Endodermal cell (in vitro differentiated cells): ENCODE results near the gene GALNT9. TPM values are rescaled to one million over a fixed set of nuclear protein-coding genes. Genes with fewer than 3 reads are reported as not detected.

Experiments
- DNase-seq: peaks from one replicate; pipeline ENCODE4 v3.0.0-alpha.2; 2017
- H3K27ac ChIP-seq: 2 replicates; pipeline ENCODE4 v1.5.1; 2013; ENCODE audit warnings: mild to moderate bottlenecking, low read depth, low read length, moderate library complexity
- H3K27me3 ChIP-seq: 2 replicates; pipeline ENCODE4 v1.6.1; 2013; ENCODE audit warnings: mild to moderate bottlenecking, low read length, moderate library complexity; ENCODE audit not compliant: insufficient read depth, control insufficient read depth, poor library complexity, severe bottlenecking
- H3K36me3 ChIP-seq: 2 replicates; pipeline ENCODE4 v1.7.0; 2013; ENCODE audit warnings: mild to moderate bottlenecking, low read length, moderate library complexity; ENCODE audit not compliant: control insufficient read depth, insufficient read depth
- H3K4me1 ChIP-seq: one replicate; pipeline ENCODE4 v1.7.0; 2013; ENCODE audit warnings: low read length; ENCODE audit not compliant: control insufficient read depth, insufficient read depth
- H3K4me3 ChIP-seq: 2 replicates; pipeline ENCODE4 v1.5.1; 2013; ENCODE audit warnings: mild to moderate bottlenecking, low read length, moderate library complexity
- H3K9ac ChIP-seq: 2 replicates; pipeline ENCODE4 v1.6.1; 2013; ENCODE audit warnings: mild to moderate bottlenecking, low read length, moderate library complexity; ENCODE audit not compliant: poor library complexity, severe bottlenecking; ENCODE audit errors: extremely low read depth
- H3K9me3 ChIP-seq: 2 replicates; pipeline ENCODE4 v1.6.1; 2013; ENCODE audit warnings: mild to moderate bottlenecking, low read length, moderate library complexity; ENCODE audit not compliant: control insufficient read depth
- H3K27ac Mint-ChIP-seq: 2 replicates; pipeline ENCODE4 v1.8.0; 2020; ENCODE audit warnings: mixed read lengths
- H3K27me3 Mint-ChIP-seq: 2 replicates; pipeline ENCODE4 v1.8.0; 2021; ENCODE audit warnings: mild to moderate bottlenecking, mixed read lengths; ENCODE audit not compliant: insufficient read depth
- H3K36me3 Mint-ChIP-seq: 2 replicates; pipeline ENCODE4 v1.8.0; 2020; ENCODE audit warnings: low read depth, mixed read lengths
- H3K4me1 Mint-ChIP-seq: 2 replicates; pipeline ENCODE4 v1.8.0; 2020; ENCODE audit warnings: mixed read lengths
- H3K4me3 Mint-ChIP-seq: 2 replicates; pipeline ENCODE4 v1.8.0; 2020; ENCODE audit warnings: mild to moderate bottlenecking, moderate library complexity, mixed read lengths
- H3K9me3 Mint-ChIP-seq: 2 replicates; pipeline ENCODE4 v1.8.0; 2020; ENCODE audit warnings: mild to moderate bottlenecking, mixed read lengths
- WGBS, 2 experiments: methylation state at CpG; one replicate each; pipeline versions ENCODE4 v1.1.5 to v1.1.7; 2013; ENCODE audit warnings: missing lambda C conversion rate in 2 of 2, mixed read lengths in 1 of 2; ENCODE audit not compliant: insufficient coverage in 1 of 2, insufficient read length in 1 of 2; 5-methylcytosine and 5-hydroxymethylcytosine counted together
- total RNA-seq, 2 donors: library from RNA; stranded (reverse); fragmentation: NEBNext Ultra II Directional in 1 of 2; extraction: Animal tissue kit (Norgen Biotek cat#: 25700) in 1 of 2; gene quantifications; 2 replicates in 1 of 2; 3 replicates in 1 of 2; pipeline ENCODE4 v1.2.1, GENCODE V29; 2021
- TF ChIP-seq, protein P1 (sequence below): fragments of 200-600 bp; sonication (generic); conservative IDR thresholded peaks from 2 replicates; pipeline ENCODE4 v1.5.0; 2021; ENCODE audit warnings: antibody characterized with exemption, mild to moderate bottlenecking

Gene GALNT9
- total RNA-seq, 2 donors from 2014 or later: 0.13 TPM; not detected in 1

GRCh38 chr12:132271755-132272092 is 57.7 kb downstream of the GALNT9 start:
- Mint-ChIP-seq H3K27ac (no peak overlapping the region), H3K4me1 (peaks cover 5% of the 10 kb centered on the region), H3K4me3 (no peak overlapping the region), H3K27me3 (peaks cover 15% of the 10 kb centered on the region), H3K9me3 (no peaks in the 10 kb centered on the region), H3K36me3 (no peaks in the 10 kb centered on the region)
- H3K27ac ChIP-seq: no peak overlapping the region
- no peak overlapping the region for H3K4me3 ChIP-seq
- TF ChIP-seq, protein P1, sequence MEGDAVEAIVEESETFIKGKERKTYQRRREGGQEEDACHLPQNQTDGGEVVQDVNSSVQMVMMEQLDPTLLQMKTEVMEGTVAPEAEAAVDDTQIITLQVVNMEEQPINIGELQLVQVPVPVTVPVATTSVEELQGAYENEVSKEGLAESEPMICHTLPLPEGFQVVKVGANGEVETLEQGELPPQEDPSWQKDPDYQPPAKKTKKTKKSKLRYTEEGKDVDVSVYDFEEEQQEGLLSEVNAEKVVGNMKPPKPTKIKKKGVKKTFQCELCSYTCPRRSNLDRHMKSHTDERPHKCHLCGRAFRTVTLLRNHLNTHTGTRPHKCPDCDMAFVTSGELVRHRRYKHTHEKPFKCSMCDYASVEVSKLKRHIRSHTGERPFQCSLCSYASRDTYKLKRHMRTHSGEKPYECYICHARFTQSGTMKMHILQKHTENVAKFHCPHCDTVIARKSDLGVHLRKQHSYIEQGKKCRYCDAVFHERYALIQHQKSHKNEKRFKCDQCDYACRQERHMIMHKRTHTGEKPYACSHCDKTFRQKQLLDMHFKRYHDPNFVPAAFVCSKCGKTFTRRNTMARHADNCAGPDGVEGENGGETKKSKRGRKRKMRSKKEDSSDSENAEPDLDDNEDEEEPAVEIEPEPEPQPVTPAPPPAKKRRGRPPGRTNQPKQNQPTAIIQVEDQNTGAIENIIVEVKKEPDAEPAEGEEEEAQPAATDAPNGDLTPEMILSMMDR: no peak
- 86 to 89% methylated on average over 20 to 23 of the region's 23 CpGs for WGBS, 2 experiments
- peaks cover 21% of the 10 kb centered on the region for H3K9me3 ChIP-seq
- no peaks in the 10 kb centered on the region for H3K36me3 ChIP-seq
- H3K27me3 ChIP-seq: no peaks in the 10 kb centered on the region
- DNase-seq: no peak
- no peak overlapping the region for H3K9ac ChIP-seq
- no peaks in the 10 kb centered on the region for H3K4me1 ChIP-seq

DNA sequence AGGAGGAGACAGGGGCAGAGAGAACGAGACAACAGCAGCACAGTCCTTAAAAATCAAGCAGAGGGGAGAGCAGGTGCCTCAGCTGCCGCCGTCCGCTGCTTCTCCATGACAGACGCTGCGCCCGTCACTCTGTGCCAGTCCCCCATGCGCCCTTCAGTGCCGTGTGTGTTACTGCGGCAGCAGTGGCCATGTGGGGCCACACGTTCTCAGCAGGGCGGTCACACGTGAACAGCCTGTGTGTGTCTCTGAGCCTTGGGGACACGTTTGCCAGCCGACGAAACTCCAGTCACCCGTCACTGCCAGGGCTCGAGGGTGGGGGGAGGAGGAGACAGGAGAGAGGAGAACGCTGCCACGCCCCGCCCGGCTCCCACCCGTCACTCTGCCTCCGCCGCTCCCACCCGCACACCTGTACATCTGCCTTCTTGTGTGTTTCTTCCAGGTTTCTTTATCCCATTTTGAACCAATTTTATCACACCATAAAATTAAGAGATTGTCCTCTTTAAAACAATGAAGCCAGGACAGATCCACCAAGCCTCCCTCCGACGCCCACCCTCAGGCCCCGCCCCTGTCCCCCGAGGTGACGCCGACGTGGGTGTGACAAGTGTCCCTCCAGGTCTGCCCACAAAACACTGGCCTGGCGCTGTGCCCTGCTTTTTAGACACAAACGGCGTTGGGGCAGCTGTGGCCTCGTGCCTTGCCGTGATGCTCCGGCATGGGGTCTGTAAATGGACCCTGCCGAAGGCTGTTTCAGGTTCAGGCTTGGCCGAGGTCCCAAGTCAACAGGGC is 58.2 kb downstream of the GALNT9 start:
- H3K27ac Mint-ChIP-seq: no peak overlapping the region
- TF ChIP-seq, protein P1: no peak
- no peaks in the 10 kb centered on the region for H3K4me1 Mint-ChIP-seq
- H3K27me3 ChIP-seq: no peaks in the 10 kb centered on the region
- H3K27me3 Mint-ChIP-seq: peaks cover 17% of the 10 kb centered on the region
- H3K9me3 Mint-ChIP-seq: no peaks in the 10 kb centered on the region
- no peak overlapping the region for H3K4me3 ChIP-seq
- no peaks in the 10 kb centered on the region for H3K4me1 ChIP-seq
- H3K36me3 Mint-ChIP-seq: no peaks in the 10 kb centered on the region
- no peak overlapping the region for H3K4me3 Mint-ChIP-seq
- WGBS, 2 experiments: 90% methylated on average over 28 to 41 of the region's 41 CpGs
- H3K27ac ChIP-seq: no peak overlapping the region
- H3K9me3 ChIP-seq: peaks cover 19% of the 10 kb centered on the region
- no peaks in the 10 kb centered on the region for H3K36me3 ChIP-seq
- no peak overlapping the region for H3K9ac ChIP-seq
- DNase-seq: no peak

- WGBS, 2 experiments: 90 to 95% methylated on average over 11 to 12 of the region's 12 CpGs
- no peak for DNase-seq
- TF ChIP-seq, protein P1: no peak
- H3K27me3 ChIP-seq: no peaks in the 10 kb centered on the region
- Mint-ChIP-seq H3K4me3 (no peak overlapping the region), H3K4me1 (no peaks in the 10 kb centered on the region), H3K27ac (no peak overlapping the region), H3K27me3 (peaks cover 20% of the 10 kb centered on the region), H3K36me3 (no peaks in the 10 kb centered on the region), H3K9me3 (no peaks in the 10 kb centered on the region)
- no peak overlapping the region for H3K9ac ChIP-seq
- H3K4me3 ChIP-seq: no peak overlapping the region
- H3K9me3 ChIP-seq: peaks cover 19% of the 10 kb centered on the region
- no peak overlapping the region for H3K27ac ChIP-seq
- H3K36me3 ChIP-seq: no peaks in the 10 kb centered on the region
- H3K4me1 ChIP-seq: no peaks in the 10 kb centered on the region
Observed at GRCh38 chr12:132270516-132270915, 58.9 kb downstream of the GALNT9 start.
